ENCODE measurements around the gene SMIM29. TPM values are rescaled to one million over a fixed set of nuclear protein-coding genes. Genes with fewer than 3 reads are reported as not detected.

The SMIM29 gene
- total RNA-seq, 2 experiments from 2014 or later = 22.0 to 23.9 TPM

GRCh38 chr6:34240329-34241248 is 8.2 kb downstream of the SMIM29 start:
- no peak overlapping the region for H3K27ac ChIP-seq (ENCODE audit: low read depth in 1 of 2, low read length in 2 of 2)
- peaks cover 45% of the 10 kb centered on the region for H3K36me3 ChIP-seq (ENCODE audit: insufficient read depth, low read length)
- H3K9me3 Mint-ChIP-seq = no peaks in the 10 kb centered on the region
- peaks cover 71% of the 10 kb centered on the region for H3K36me3 Mint-ChIP-seq (ENCODE audit: low read depth)
- H3K4me1 Mint-ChIP-seq (ENCODE audit: low read depth) = peaks cover 46% of the 10 kb centered on the region
- H3K4me3 Mint-ChIP-seq = peak overlapping the region; percentile 48
- H3K9me3 ChIP-seq (ENCODE audit: control insufficient read depth in 1 of 2, insufficient read depth in 1 of 2, low read length in 2 of 2) = no peaks in the 10 kb centered on the region
- no peaks in the 10 kb centered on the region for H3K27me3 Mint-ChIP-seq
- peak overlapping the region; percentile 95 for H3K27ac Mint-ChIP-seq
- no peaks in the 10 kb centered on the region for H3K27me3 ChIP-seq (ENCODE audit: control insufficient read depth in 1 of 2, insufficient read depth in 2 of 2, low read length in 2 of 2)
- intact Hi-C loops (cut with DNase I, micrococcal nuclease) = loop anchor here in 1 of 2 experiments (10.0 kb wide), 1 partner anchor 1396 kb away; the partner anchor contains the start of gene PSMB8
- H3K4me3 ChIP-seq (ENCODE audit: low read length) = no peak overlapping the region
- ATAC-seq (ENCODE audit: poor library complexity) (no peak), DNase-seq (no peak)
- TF ChIP-seq, protein P1, sequence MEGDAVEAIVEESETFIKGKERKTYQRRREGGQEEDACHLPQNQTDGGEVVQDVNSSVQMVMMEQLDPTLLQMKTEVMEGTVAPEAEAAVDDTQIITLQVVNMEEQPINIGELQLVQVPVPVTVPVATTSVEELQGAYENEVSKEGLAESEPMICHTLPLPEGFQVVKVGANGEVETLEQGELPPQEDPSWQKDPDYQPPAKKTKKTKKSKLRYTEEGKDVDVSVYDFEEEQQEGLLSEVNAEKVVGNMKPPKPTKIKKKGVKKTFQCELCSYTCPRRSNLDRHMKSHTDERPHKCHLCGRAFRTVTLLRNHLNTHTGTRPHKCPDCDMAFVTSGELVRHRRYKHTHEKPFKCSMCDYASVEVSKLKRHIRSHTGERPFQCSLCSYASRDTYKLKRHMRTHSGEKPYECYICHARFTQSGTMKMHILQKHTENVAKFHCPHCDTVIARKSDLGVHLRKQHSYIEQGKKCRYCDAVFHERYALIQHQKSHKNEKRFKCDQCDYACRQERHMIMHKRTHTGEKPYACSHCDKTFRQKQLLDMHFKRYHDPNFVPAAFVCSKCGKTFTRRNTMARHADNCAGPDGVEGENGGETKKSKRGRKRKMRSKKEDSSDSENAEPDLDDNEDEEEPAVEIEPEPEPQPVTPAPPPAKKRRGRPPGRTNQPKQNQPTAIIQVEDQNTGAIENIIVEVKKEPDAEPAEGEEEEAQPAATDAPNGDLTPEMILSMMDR (IDR thresholded peaks at IDR 0.05) = no peak
- CTCF ChIA-PET = no interaction called here
- peaks cover 66% of the 10 kb centered on the region for H3K4me1 ChIP-seq (ENCODE audit: insufficient read depth, low read length)
- POLR2A ChIA-PET = no interaction called here

DNA sequence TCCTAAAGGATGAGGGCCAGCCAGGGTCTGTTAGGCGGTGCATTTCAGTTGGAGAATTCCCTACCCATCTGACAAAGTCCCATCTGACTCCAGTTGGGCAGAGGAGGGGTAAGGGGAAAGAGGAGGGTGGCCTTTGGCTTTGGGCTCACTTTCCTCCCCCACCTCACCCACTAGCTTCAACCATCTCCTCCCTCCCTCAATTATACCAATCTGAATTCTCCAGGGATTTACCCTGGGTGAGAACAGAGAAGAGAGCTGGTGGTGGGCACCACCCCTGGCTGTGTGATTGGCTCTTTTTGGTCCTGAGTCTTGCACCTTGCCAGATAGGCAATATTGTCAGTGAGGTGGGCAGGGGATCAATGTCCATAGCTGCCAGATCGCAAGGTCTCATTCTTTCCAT is 8.9 kb downstream of the SMIM29 start:
- Histone ChIP-seq H3K9me3 (ENCODE audit: control insufficient read depth in 1 of 2, insufficient read depth in 1 of 2, low read length in 2 of 2) (no peaks in the 10 kb centered on the region), H3K27ac (ENCODE audit: low read depth in 1 of 2, low read length in 2 of 2) (peak overlapping the region in 1 of 2 donors; percentile 95), H3K27me3 (ENCODE audit: control insufficient read depth in 1 of 2, insufficient read depth in 2 of 2, low read length in 2 of 2) (no peaks in the 10 kb centered on the region), H3K4me3 (ENCODE audit: low read length) (no peak overlapping the region), H3K36me3 (ENCODE audit: insufficient read depth, low read length) (peaks cover 43% of the 10 kb centered on the region), H3K4me1 (ENCODE audit: insufficient read depth, low read length) (peaks cover 68% of the 10 kb centered on the region)
- Mint-ChIP-seq H3K4me3 (peak overlapping the region; percentile 48), H3K9me3 (no peaks in the 10 kb centered on the region), H3K4me1 (ENCODE audit: low read depth) (peaks cover 46% of the 10 kb centered on the region), H3K36me3 (ENCODE audit: low read depth) (peaks cover 64% of the 10 kb centered on the region), H3K27ac (peak overlapping the region; percentile 95), H3K27me3 (no peaks in the 10 kb centered on the region)
- POLR2A ChIA-PET = no interaction called here
- ATAC-seq (ENCODE audit: poor library complexity) = no peak
- intact Hi-C loops (cut with DNase I, micrococcal nuclease) = loop anchor here in 1 of 2 experiments (2.0 to 10.0 kb wide), 6 partner anchors 43 to 1395 kb away; partner anchors contain the start of genes PSMB8 and SNRPC
- DNase-seq = no peak
- CTCF ChIA-PET = no interaction called here
- TF ChIP-seq, protein P1 (IDR thresholded peaks at IDR 0.05) = no peak

- no peaks in the 10 kb centered on the region for H3K27me3 ChIP-seq (ENCODE audit: control insufficient read depth in 1 of 2, insufficient read depth in 2 of 2, low read length in 2 of 2)
- no peaks in the 10 kb centered on the region for H3K9me3 ChIP-seq (ENCODE audit: control insufficient read depth in 1 of 2, insufficient read depth in 1 of 2, low read length in 2 of 2)
- intact Hi-C loops (cut with DNase I, micrococcal nuclease) = loop anchor here in 1 of 2 experiments (2.0 to 10.0 kb wide), 5 partner anchors 43 to 1267 kb away; partner anchors contain the start of gene SNRPC
- no peak for ATAC-seq (ENCODE audit: poor library complexity)
- Mint-ChIP-seq H3K36me3 (ENCODE audit: low read depth) (peaks cover 60% of the 10 kb centered on the region), H3K4me1 (ENCODE audit: low read depth) (peaks cover 47% of the 10 kb centered on the region), H3K27ac (peak overlapping the region; percentile 95), H3K4me3 (peak overlapping the region; percentile 94), H3K27me3 (no peaks in the 10 kb centered on the region), H3K9me3 (no peaks in the 10 kb centered on the region)
- CTCF ChIA-PET = no interaction called here
- DNase-seq = no peak
- H3K36me3 ChIP-seq (ENCODE audit: insufficient read depth, low read length) = peaks cover 41% of the 10 kb centered on the region
- peaks cover 68% of the 10 kb centered on the region for H3K4me1 ChIP-seq (ENCODE audit: insufficient read depth, low read length)
- TF ChIP-seq, protein P1 (IDR thresholded peaks at IDR 0.05) = no peak
- no peak overlapping the region for H3K4me3 ChIP-seq (ENCODE audit: low read length)
- POLR2A ChIA-PET = no interaction called here
- H3K27ac ChIP-seq (ENCODE audit: low read depth in 1 of 2, low read length in 2 of 2) = peak overlapping the region in 1 of 2 donors; percentile 95
These were observed 9.3 kb downstream of the SMIM29 start for GRCh38 chr6:34239500-34239825.

All from CD4-positive, alpha-beta T cell (primary cell).